HG03103 (cell line): ENCODE results near the gene ANKEF1.
"Not testable (repeated sequence)": the region's sequence is repeated elsewhere in the genome, so short reads cannot be mapped to it uniquely, and the experiment has no call there.

Experiments used
- ATAC-seq: cut with Tn5 transposase; IDR thresholded peaks from one replicate; pipeline ENCODE4 v1.9.1; 2021; ENCODE audit warnings: low read depth; ENCODE audit not compliant: unreplicated experiment

The ANKEF1 gene

DNA sequence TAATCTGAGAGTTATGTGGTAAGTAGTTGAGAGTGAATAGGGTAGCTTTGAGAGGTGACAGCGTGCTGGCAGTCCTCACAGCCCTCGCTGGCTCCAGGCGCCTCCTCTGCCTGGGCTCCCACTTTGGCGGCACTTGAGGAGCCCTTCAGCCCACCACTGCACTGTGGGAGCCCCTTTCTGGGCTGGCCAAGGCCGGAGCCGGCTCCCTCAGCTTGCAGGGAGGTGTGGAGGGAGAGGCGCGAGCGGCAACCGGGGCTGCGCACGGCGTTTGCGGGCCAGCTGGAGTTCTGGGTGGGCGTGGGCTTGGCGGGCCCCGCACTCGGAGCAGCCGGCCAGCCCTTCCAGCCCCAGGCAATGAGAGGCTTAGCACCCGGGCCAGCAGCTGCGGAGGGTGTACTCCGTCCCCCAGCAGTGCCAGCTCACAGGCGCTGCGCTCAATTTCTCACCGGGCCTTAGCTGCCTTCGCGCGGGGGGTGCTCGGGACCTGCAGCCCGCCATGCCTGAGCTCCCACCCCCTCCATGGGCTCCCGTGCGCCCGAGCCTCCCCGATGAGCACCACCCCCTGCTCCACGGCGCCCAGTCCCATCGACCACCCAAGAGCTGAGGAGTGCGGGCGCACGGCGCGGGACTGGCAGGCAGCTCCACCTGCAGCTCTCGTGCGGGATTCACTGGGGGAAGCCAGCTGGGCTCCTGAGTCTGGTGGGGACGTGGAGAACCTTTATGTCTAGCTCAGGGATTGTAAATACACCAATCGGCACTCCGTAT lies 3.2 kb upstream of the ANKEF1 start:
- not testable (repeated sequence) for ATAC-seq

- not testable (repeated sequence) for ATAC-seq
Observed at GRCh38 chr20:10032269-10032668, 2.5 kb upstream of the ANKEF1 start.

DNA sequence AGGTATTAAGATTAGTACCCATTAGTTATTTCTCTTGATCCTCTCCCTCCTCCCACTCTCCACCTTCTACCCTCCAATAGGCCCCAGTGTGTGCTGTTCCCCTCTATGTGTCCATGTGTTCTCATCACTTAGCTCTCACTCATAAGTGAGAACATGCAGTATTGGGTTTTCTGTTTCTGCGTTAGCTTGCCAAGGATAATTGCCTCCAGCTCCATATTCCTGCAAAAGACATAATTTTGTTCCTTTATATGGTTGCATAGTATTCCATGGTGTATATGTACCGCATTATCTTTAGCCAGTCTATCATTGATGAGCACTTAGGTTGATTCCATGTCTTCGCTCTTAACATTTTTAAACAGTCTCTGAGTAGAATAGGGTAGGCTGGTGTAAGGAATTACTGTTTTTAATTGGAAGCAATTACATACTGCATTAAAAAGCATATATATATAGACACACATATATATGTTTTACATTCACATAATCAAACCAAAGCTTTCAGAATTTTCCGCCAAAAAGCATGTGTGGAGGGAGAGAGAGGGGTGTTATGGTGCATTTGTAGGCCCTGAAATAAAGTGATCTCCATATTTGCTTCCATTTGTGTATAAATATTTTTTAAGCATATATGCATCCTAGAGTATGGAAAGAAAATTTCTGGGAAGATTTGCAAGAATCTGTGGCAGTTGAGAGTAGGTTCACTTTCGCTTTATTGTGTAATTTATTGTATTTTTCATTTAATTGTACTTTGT lies 709 bp upstream of the ANKEF1 start:
- no peak for ATAC-seq

DNA sequence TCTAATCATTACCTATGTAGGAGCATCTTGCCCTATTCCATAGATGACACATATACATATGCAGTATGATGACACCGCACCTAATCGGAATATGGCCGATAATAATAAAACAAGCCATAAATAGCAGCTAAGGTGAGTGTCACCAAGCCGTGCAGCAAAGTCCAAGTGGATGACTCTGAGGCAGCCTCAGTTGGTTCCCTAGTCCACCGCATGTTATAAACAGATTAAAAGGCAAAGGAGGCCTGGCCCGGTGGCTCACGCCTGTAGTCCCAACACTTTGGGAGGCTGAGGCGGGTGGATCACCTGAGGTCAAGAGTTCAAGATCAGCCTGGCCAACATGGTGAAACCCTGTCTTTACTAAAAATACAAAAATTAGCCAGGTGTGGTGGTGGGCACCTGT lies 1.5 kb downstream of the ANKEF1 start:
- ATAC-seq, result not testable (repeated sequence)

DNA sequence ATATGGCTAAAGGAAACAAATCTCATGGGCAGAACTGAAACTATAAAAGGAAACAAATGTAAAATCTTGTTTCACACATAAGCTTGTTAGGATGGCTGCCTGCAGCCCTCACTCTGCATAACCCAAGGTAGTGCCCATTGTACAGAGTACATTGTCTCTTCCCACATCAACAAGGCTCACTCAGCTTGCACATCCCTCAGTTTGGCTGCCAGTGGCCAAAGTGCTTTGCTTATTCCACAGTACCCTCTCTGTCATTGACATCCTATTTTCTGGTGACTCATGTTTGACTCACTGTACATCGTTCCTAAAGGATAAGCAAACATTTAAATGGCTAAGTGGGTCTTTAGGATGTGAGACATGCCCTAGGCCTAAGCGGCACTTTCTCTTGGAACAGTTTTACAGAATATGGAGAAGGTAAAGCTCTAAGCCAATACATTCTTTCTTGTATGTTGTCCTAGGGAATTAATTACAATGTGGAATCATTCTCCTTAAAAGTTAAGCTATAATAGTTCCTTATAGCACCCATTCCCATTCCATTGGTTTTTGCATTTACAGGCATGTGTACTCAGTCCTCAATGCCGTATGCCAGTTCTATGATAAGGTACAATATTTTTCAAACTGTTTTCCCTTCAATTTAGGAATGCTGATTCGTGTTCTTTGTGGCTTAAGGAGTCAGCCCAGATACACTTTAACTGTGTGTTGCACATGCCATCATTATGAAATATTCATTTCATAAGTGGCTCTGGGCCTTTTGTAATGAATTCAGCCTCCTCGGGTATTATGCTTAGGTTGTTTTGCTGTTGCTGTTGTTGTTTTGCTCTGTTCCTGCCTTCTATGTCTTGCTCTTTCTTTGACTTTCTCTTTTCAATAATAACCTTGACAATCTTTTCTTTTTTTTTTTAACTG lies 5.5 kb downstream of the ANKEF1 start:
- ATAC-seq, result no peak

- no peak for ATAC-seq
Observed at GRCh38 chr20:10042086-10042485, 7.3 kb downstream of the ANKEF1 start.

DNA sequence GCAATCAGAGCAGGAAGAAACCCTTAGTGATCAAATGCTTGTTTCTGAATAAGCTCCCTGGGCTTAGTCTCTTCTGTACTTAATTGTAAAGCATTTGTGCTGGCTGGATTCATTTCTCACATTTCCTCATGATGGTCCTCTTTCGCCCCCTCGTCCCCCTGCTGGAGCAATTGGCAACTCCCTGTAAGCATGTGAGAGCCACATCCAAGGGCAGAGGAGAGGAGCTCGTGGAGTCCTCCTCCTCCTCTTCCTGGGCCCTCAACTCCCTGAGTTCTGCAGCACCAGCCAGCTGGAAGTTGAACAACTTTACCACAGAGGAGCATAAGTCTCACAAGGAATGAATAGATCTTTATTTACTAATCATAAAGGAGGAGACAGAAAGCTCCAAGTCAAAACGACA lies 12.6 kb downstream of the ANKEF1 start:
- no peak for ATAC-seq

GRCh38 chr20:10051185-10051584 lies 16.4 kb downstream of the ANKEF1 start:
- ATAC-seq, result no peak

DNA sequence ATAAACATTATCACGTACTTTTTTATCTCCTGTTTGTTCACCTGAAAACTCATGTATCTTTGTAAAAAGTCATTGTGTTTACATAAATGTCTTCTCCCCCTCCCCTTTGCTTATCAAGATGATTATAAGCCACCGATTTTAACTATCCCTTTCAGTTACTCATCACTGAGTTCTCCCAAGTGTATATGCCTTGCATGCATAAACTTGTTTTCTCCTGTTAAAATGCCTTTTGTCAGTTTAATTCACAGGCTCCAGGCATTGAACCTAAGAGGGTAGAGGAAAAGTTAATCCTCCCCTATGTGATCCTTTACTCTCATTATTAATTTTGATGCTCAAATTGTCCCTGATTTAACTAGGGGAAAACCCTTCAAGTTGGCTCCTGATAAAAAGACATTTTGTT lies 24.2 kb downstream of the ANKEF1 start:
- ATAC-seq, result no peak

DNA sequence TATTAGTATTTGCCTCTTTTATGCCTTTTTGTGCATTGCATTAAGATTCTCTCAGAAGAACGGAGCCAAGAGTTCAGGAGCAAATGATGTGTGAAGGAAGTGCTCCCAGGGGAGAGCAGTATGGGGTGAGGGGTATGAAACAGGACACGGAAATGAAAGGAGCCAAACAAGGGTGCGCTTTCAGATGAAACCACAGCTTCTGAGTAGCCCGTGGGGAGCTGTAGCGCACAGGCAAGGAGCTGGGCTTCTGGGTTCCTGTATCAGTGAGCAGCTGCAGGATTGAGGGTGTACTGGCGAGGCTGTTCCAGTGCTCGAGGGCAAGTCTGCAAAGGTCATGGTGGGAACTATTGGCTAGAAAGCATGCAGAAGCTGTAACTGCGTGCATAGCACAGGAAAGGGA lies 25.4 kb downstream of the ANKEF1 start:
- peak; percentile 77 for ATAC-seq

GRCh38 chr20:10061641-10062040 lies 26.9 kb downstream of the ANKEF1 start:
- no peak for ATAC-seq

- no peak for ATAC-seq
Observed at GRCh38 chr20:10063482-10063881, 28.7 kb downstream of the ANKEF1 start.

- ATAC-seq, result no peak
Observed at GRCh38 chr20:10064611-10065010, 29.8 kb downstream of the ANKEF1 start.

DNA sequence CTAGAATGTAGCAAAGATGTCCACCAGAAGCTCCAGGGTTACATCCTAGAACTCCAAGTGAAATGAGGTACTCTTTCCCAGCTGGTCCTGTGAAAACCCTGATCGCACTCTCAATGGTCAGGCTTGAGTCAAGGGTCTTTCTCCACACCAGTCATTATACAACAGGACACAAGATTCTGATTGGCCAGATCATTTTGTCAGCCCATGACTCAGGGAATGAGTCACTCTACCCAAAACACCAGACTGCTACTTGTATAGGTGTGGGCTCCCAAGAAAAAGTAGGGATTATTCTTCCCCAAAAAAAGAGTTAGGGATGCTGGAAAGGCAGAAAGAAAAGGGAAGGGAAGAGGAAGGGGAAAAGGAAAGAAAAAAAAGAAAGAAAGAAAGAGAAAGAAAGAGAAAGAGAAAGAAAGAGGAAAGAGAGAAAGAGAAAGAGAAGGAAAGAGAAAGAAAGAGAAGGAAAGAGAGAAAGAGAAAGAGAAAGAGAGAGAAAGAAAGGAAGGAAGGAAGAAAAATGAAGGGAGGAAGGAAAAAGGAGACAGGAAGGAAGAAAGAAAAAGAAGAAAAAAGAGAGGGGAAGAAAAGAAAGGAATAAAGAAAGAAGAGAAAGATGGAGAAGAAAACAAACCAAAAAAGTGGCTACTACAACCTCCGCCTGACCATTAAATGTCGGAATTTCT lies 30.5 kb downstream of the ANKEF1 start:
- no peak for ATAC-seq

GRCh38 chr20:10067321-10067720 lies 32.5 kb downstream of the ANKEF1 start:
- no peak for ATAC-seq

GRCh38 chr20:10074513-10074912 lies 39.7 kb downstream of the ANKEF1 start:
- ATAC-seq, result no peak

- ATAC-seq, result no peak
Observed at GRCh38 chr20:10075606-10076005, 40.8 kb downstream of the ANKEF1 start.

DNA sequence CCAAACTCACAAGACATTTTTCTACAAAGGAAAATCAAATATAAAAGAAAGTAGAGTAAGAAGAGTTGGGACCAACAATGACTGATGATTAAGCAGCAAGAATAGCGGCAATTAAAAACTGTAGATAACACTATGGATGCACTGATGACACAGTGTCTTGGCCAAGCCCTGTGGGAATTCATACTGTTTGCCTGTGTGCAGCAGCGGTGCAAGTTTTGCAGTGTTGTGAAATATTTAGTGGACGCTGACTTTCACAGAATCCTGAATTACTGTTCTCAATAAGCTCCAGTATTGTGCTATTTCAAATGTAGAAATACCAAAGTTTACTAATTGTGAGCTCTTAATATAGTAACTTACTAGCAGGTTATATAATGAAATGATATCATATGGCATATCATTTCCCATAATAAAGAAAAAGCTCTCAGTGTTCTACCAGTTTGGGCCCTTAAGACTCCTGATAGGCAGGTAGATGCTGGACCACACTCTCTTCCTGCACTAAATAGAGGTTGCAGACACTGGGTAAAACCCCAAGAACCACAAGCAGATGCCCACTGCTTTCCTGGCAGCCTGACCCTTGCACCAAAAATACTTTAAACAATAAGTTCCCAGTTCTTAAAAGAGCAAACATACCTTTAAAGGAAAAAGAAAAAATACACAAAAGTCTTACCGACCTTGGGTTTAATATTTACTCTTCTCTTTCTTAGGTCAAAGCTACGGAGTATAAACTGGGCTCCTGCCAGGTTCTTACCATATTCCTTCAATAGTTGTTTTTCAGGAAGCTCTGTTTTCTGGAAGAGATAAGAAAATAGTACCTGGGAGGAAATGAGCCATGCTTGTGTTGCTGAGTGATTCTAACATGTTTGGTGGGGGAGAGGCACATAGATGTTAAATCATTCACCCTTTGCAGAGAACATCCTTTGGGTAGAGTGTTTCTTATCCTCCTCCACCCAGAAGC lies 41.6 kb downstream of the ANKEF1 start:
- ATAC-seq, result no peak

DNA sequence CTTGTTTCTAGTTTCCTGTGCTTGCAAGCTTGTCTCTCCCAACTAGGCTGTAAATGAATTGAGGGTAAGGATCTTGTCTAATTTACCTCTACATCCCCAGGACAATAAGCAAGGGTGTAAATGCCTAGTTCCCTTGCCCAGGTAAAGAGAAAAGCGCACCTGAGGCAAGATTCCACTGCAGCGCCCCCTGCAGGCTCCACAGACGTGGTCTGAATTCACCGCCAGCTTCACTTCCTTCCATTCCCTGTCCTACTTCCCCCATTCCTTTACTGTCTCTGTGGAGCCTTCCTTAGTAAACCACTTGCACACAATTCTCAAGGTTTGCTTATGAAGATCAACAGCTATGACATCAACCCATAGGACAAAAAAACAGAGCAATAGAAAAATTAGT lies 42.3 kb downstream of the ANKEF1 start:
- no peak for ATAC-seq
